DMS53 (cell line): Measurements from ENCODE around the gene FOXL2.
"Not testable (repeated sequence)": the region's sequence is repeated elsewhere in the genome, so short reads cannot be mapped to it uniquely, and the experiment has no call there.

Source experiments
- DNase-seq: peaks from one replicate; lab custom pipeline; 2025; lab: John Stamatoyannopoulos, UW

Gene FOXL2

DNA sequence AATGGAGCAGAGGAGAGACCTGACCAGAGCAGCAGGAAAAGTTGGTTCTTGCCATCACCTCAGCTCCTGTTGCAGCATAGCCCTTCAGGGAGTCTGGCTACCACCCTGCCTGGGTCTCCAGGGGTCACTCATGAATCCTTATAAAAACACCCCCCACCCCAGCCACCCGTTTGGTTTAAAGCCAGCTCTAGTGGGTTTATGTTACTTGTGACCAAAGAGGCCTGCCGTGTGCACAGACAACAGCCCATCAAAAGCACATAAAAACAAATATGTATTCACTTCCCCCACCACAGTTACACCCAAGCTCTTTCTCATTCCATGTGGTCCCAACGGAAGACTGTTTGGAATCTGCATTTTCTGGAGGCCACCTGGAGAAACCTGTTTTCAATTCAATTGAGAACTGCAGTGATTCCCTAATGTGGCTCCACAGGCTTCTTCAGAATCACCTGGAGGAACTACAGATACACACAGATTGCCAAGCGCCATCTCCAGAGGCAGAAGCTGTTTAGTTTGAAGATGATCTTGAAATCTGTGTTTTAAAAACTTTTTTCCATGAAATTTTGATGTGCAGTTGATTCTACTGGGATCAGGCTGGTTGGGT, 13.8 kb downstream of the FOXL2 start:
- no peak for DNase-seq

DNA sequence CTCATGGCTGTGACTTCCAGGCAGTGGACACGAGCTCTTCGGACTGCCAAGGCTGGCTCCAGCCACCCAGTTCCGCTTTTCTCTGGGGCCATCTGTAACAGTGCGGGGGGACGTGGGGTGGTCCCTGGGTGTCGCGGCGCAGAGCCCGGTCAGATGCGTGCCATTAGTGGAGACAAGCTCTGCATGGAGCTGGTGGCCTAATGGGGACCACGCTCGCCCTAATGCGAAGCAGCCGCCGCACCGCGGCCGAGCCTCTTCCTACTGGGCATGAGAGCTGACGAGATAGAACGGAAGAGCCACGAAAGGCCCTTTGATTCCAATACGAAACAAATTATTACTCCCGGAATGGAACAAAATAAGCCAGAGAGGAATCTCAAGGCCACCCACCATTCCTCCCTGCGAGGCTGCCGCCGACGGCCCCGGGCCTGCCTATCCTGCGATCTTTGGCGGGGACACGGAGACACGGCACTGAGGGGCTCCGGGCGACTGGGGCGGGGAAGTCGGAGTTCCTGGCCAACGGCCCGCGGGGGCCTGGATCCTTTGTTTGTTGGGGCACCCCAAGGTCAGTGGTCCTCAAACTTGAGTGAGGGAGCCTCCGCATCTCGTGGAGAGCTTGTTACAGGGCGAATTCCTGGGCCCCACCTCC, 18.1 kb downstream of the FOXL2 start:
- no peak for DNase-seq

DNA sequence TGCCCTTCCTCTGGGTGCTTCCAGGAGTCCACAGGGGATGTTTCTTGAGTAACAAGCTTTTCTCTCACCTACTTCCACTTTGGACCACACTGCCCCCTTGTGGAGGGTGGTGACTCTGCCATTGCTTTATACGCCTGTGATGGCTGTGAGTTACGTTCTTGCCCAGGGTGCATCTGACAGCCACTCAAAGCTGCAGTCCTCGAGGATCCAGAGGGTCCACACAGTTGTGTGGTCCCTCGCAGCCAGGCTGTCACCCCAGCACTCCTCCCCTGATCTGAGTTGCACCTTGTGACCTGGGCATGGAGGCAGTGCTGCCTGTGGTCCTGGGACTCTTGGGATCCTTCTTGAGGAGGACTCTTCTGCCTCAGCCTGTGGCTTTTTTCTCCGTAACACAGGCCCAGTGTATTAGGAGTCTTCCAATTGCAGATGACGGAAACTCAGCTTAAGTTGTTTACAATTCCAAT, 23.4 kb downstream of the FOXL2 start:
- peak; percentile 83 for DNase-seq

DNA sequence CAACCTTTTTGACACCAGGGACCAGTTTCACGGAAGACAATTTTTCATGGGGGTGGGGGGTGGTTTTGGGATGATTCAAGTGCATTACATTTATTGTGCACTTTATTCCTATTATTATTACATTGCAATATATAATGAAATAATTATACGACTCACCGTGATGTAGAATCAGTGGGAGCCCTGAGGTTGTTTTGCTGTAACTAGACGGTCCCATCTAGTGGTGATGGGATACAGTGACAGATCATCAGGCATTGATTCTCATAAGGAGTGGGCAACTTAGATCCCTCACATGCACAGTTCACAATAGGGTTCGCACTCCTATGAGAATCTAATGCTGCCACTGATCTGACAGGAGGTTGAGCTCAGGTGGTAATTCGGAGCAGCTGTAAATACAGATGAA, 24.5 kb downstream of the FOXL2 start:
- DNase-seq: not testable (repeated sequence)

DNA sequence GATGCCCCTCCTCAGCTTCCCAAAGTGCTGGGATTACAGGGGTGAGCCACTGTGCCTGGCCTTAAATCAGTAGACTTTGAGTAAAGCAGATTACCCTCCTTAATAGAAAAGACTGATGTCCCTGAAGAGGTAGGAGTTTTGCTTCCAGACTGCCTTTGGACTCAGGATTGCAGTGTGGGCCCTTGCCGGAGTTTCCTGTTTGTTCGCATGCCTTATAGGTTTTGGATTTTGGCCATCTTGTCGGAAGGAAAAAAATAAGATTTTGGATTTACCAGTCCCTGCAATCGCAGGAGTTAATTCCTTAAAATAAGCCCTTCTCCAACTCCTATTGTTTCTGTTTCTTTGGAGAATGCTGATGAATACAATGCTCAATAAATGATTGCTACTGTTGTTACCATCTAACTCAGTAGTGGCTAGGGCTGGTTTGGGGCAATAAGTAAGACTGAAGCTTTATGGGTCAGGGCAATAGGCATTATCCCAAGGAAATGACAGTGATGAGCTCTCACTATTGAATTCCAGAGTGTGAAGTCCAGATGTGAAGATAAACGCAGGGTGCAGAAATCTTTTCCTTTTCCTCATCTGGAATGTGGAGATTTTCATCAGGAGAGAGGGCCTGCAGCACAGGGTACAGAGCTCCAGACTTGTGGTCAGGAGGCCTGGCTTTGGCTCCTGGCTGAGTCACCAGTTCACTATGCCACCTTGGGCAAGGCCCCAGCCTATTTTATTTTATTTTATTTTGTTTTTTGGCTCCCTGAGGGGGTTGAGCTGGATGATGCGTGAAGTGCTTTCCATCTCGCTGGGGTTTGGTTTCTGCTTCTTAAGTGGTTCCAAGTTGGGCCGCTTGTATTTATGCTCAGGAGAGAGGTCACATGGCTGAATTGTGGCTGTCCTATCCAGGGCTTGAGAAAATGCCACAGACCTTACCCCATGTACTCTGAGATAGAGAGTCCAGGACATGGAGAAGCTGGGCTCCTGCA, 25.3 kb downstream of the FOXL2 start:
- no peak for DNase-seq

DNA sequence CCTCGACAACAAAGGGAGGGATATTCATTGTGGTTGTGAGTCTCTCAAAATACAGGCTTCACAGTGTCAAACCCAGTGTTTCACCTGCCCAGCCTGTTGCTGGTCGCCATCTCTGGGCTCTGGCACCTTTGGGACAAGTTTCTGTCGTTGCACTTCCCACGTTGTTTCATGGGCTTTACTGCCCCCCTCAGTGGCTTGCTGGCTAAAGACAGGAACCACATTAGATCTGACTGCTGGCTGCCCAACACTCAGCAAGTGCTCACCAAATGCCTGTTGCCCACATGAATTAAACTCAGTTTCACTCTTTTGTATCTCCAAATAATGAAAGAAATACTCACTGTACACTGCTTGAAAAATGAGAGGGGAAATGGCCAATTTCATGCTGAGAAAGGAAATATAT, 27.6 kb downstream of the FOXL2 start:
- DNase-seq: no peak

DNA sequence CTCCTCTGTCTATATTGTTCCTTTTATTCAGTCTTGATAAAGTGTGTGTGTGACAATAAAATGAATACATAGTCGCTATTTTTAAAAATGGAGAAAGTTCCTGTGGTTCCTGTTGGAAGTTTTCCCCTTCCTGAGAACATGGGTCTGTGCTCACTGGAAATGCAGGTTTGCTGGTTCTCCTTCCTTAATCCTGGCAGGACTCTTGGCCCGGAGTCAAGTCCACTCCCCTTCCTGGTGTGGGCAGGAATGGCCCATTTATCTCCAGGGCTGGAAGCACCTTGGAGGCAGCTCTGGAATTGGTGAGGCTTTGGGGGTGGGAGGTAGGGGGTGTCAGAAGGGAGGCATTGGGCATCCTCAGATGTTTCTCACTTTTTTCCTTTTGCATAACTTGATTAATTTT, 30.1 kb downstream of the FOXL2 start:
- peak; percentile 24 for DNase-seq

DNA sequence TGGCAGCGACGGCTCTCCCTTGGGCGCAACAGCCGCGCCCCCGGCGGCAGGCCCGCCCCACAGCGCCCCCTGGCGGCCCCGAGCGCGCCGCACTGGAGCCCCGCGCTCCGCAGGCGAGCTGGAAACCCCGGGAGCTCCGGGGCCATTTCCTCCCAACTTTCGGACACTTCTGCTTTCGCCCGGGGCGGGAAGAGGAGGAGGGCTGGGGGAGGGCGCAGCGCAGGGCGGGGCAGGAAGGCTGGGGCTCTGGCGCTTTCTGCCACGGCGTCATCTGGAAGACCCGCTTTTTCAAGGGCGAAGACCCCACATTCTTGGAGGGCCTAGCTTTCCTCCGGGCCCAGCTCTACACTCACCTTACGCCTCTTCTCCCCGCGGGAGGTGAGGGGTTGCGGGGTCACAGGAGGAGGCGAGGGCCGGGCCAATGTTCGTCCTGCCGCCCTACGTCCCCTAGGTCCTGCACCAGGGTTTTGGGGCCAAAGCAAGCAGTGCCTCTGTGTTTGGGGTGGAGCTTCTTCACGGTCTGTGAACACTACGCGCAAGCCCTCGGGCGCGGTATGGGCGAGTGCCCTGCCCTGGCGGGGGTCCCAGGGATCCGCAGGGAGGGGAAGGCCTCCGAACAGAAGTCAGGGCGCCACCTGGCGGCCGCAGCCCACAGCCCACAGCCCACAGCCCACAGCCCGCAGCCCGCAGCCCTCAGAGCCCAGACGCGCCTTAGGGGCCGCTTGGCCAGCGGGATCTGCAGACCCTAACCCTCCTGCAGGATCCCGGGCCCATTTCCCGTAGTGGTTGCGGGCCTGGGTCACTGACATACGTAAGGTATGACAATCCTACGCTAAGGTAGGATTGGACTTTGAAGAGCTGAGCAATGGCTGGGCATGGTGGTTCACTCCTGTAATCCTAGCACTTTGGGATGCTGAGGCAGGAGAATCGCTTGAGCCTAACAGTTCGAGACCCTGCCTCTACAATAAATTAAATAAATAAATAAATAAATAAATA, 31.1 kb downstream of the FOXL2 start:
- peak; percentile 89 for DNase-seq

DNA sequence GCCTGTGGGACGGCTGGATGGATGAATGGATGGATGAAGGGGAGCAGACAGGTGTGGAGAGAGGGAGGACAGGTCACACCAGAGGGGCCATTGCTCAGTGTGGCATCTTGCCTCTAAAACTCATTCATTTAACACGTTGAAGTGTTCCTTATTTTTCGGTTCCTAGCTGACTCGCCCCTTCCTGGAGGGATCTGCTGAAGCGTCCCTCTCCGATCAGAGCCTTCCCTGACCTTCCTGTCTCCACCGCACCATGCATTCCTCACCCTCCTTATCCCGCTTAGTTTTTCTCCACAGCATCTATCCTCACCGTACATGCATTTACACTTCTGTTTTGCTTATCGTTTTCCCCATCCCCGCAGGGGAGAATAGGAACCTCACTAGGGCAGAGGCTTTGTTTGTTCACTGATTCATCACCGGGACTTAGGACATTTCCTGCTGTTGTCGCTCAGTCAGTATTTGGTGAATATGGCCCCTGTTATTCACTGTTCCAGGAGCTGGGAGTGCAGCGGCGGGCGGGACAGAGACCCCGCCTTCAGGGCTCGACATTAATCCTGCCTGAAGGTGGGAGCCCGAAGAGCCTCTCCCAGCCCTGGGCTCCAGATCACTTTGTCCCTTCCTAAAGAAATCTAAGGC, 32.0 kb downstream of the FOXL2 start:
- DNase-seq: peak; percentile 85

DNA sequence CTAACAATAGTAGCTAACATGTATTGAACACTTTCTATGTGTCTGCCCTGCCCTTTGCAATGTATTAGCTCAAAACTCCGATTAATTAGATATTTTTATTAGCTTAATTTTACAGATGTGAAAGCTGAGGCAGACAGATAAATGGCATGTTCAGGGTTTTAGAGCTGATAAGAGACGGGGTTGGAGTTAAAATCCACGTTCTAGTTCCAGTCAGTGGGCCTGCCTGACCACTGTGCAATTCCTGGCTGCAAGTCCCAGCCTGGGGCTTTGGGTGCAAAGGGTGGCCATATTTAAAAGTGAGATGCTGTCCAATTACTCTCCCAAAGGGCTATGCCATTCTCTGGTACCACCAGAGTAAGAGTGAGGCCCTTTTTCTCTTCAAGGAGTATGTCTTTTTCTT, 33.2 kb downstream of the FOXL2 start:
- no peak for DNase-seq

DNA sequence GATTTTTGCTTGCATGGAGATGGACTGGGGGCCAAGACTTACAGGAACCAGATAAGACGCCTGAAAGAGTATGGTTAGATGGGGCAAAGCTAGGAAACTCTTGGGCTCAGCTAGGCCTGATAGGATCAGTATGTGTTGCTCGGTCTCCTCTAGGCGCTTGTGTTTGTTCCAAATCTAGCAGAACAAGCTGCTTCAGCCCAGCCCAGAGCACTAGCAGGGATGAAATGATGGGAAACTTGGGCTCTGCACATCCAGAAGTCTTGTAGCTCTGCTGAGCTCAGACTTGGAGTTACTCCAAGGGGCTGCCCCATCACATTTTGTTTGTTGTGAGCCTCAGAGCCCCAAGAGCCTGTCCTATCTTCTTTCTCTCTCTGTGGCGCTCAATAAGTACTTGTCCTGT, 34.7 kb downstream of the FOXL2 start:
- no peak for DNase-seq

DNA sequence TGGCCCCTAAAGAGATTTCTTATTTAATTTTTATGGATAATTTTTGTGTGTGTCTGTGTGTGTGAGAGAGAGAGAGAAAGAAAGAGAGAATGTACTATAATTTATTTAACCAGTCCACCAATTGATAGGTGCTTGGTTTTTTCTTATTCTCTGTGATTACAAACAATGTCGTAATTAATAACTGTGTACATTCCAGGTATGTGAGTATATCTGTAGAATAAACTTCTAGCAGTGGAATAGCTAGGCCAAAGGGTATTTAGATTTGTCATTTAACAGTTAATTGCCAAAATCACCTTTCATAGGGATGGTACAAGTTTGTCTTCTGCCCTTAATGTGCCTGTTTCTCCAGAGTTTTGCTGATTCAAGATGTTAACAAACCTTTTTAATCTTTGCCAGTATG, 35.3 kb downstream of the FOXL2 start:
- DNase-seq: no peak

DNA sequence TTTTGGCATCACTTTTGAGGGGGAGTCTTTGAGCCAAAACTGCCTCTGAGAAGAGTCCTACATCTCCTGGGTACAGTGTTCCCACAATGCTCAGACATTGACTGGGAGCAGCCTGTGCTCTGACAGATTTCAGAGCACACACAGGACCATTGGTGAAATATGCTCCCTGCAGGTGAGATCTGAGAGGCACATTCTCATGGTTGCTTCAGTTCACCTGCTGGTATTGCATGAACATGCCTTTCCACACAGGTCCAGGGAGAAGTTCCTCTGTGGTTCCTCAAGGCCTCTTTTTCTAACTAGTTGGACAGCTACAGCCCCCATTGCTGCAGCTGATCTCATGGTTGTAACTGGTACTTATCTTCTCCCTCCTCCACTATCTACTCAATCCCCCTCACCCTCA, 37.0 kb downstream of the FOXL2 start:
- DNase-seq: no peak

DNA sequence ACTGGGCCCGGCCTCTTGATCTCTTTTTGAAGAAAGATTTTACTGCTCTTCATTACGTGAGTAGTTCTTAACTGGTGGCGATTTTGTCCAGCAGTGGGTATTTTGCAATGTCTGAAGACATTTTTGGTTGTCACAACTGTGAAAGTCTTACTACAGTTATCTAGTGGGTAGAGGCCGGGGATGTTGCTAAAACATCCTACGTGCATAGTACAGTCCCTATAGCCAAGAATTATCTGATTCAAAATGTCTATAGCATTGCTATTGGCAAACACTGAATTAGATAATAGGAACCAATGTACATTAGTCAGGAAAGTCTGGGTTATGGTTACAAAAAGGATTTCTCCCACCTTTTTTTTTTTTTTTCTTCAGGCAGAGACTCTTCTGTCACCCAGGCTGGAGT, 38.1 kb downstream of the FOXL2 start:
- DNase-seq: no peak

DNA sequence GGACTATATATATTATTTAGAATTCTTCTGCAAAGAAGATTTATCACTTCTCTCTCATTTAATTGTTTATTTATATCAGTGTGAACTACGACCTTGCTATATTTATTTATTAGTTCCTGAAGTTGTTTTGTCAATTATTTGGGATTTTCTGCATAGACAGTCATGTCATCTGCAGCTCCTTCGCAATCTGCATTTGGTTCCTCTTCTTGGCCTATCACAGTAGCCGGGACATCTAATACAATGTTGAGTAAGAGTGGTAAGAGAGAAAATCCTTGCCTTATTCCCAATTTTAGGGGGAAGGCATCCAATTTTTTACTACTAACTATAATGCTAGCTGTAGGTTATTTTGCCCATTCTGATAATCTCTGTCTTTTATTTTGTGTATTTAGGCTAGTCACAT, 39.4 kb downstream of the FOXL2 start:
- no peak for DNase-seq

DNA sequence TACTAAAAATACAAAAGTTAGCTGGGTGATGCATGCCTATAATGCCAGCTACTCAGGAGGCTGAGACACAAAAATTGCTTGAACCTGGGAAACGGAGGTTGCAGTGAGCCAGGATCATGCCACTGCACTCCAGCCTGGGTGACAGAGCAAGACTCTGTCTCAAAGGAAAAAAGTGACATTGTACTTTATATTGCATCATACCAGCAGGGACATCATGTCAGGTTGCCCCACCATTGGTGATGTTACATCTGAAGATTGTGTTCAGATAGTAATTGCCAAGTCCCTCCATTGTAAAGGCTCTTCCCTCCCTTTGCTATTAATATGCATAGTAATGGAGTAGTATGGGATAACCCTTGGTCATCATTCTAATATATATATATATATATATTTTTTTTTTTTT, 44.8 kb downstream of the FOXL2 start:
- DNase-seq: no peak

DNA sequence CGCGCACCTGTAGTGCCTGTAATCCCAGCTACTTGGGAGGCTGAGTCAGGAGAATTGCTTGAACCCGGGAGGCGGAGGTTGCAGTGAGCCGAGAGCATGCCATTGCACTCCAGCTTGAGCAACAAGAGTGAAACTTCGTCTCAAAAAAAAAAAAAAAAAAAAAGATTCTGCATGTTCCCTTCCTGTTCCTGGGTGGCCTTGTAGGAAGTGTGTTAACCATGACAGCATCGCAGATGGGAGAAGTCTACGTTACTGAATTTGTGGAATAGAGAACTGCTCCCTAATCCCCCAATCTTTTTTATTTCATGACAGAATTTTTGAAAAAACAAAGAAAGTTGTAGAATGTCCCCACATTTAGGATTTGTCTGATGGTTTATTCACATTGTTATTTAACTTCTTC, 45.4 kb downstream of the FOXL2 start:
- no peak for DNase-seq

DNA sequence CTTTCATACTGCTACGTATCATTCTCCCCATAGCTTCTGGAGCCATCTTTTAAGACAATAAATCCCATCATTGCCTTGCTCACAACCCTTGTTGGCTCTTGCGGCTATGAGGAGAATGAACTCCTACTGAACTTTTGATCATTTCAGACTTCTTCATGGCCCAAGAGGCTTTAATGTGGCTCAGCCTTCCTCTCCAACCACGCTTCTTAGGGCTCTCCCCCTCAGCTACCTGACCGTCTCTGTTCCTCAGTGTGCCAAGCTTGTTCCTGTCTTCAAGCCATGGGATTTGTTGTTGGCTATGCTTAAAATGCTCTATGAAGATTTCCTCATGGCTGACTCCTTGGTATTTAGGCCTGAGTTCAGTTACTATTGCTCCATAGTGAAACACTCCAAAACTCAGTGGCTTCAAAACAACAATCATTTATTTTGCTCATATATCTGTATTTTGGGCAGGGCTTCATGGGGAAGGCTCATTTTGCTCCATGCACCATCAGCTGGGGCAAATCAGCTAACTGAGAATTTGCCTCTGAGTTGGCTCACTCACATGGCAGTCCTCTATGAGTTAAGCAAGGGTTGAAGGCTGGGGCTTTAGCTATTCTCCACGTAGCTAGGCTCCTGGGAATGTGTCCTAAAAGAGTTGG, 47.5 kb downstream of the FOXL2 start:
- no peak for DNase-seq

DNA sequence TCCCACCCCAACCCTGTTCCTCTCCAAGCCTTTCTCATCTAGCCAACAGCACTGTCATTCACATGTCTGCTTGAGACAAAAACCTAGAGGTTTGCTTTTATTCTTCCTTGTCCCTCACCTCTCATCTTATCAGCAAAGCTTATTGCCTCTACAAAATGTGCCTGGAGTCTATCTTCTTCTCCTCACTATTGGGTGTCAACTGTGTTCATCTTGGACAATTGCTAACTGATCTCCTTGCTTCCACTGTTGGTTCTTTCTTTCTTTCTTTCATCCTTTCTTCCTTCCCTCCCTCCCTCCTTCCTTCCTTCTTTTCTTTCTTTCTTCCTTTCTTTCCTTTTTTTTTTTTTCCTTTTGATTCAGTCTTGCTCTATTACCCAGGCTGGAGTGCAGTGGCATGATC, 48.2 kb downstream of the FOXL2 start:
- no peak for DNase-seq

DNA sequence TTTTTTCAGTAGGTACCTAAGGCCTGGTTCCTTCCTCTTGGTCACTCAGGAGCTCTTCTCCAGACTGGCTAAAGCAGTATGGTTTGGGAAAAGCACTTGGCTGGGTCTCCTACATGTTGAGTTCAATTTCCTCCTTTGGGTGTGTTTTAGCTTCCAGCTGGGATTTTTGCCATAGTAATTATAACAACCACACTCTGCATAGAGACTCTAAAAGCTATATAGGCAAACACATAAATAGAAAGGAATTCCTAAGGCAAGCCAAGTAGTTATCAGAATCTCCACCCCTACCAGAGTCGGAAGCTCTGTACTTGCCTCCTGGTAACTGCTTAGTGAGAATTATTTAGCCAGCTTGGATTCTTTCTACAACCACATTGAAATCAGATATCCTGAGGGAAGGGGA, 48.6 kb downstream of the FOXL2 start:
- no peak for DNase-seq
